Esophagus muscularis mucosa (tissue), 4 donors: Measurements from ENCODE around the gene EVPL. TPM values are rescaled to one million over a fixed set of nuclear protein-coding genes. Genes with fewer than 3 reads are reported as not detected.

Experiments used
- DNase-seq: peaks from one replicate; pipeline ENCODE4 v3.0.0-alpha.2; 2017; ENCODE audit errors: extremely low spot score
- H3K27ac ChIP-seq, 4 donors: fragments of 200-600 bp; sonication (generic); replicated peaks in 1 of 4; 1 replicate in 3 of 4; 2 replicates in 1 of 4; pipeline ENCODE4 v1.5.1; 2016 to 2019; ENCODE audit warnings: mild to moderate bottlenecking in 1 of 4
- H3K27me3 ChIP-seq, 4 donors: fragments of 200-600 bp; sonication (generic); one replicate each; pipeline versions ENCODE4 v1.5.1 to v1.6.0; 2016 to 2019
- H3K36me3 ChIP-seq, 4 donors: fragments of 200-600 bp; sonication (generic); one replicate each; pipeline ENCODE4 v1.5.1; 2016 to 2019
- H3K4me1 ChIP-seq, 4 donors: fragments of 200-600 bp; sonication (generic); one replicate each; pipeline ENCODE4 v1.5.1; 2016 to 2019
- H3K4me3 ChIP-seq, 4 donors: fragments of 200-600 bp; sonication (generic); 1 replicate in 2 of 4; 2 replicates in 2 of 4; pipeline ENCODE4 v1.5.1; 2016 to 2019; ENCODE audit warnings: mild to moderate bottlenecking in 4 of 4, moderate library complexity in 1 of 4
- H3K9me3 ChIP-seq, 4 donors: fragments of 200-600 bp; sonication (generic); 1 replicate in 3 of 4; 2 replicates in 1 of 4; pipeline ENCODE4 v1.5.1; 2016 to 2019
- EP300 ChIP-seq: sonication (generic); formaldehyde crosslinking; IDR thresholded peaks from one replicate; pipeline ENCODE4 v1.6.1; 2017; ENCODE audit warnings: antibody characterized with exemption
- POLR2A ChIP-seq: fragments of 450-650 bp; IDR thresholded peaks from one replicate; pipeline ENCODE4 v1.6.1; 2017; ENCODE audit warnings: antibody characterized with exemption, moderate library complexity, mild to moderate bottlenecking, low read depth
- POLR2AphosphoS5 ChIP-seq, 2 donors: sonication (generic); formaldehyde crosslinking; IDR thresholded peaks; one replicate each; pipeline ENCODE4 v1.6.1; 2017; ENCODE audit warnings: antibody characterized with exemption in 2 of 2
- WGBS: methylation state at CpG from one replicate; pipeline ENCODE4 v1.1.5; 2018; 5-methylcytosine and 5-hydroxymethylcytosine counted together
- intact Hi-C: fragments of 100-400 bp; cut with DNase I; formaldehyde crosslinking; loops from one replicate; pipeline ENCODE4 v1.15.1; 2023
- total RNA-seq, 4 donors: library from RNA; depleted of rRNA; stranded (reverse); fragments of >200 nt; gene quantifications; one replicate each; pipeline versions ENCODE4 v1.1.0 to v1.2.1, GENCODE V29; 2016
- TF ChIP-seq, protein P1 (sequence below), 3 experiments: fragments of 200-600 bp in 2 of 3; fragments of 450-650 bp in 1 of 3; sonication (generic) in 2 of 3; IDR thresholded peaks; one replicate each; pipeline ENCODE4 v1.5.1; 2017 to 2019; ENCODE audit warnings: antibody characterized with exemption in 3 of 3, mild to moderate bottlenecking in 2 of 3, moderate library complexity in 1 of 3

Gene EVPL
- total RNA-seq, 4 donors from 2014 or later: 0.19 to 2.1 (median 1.1) TPM

DNA sequence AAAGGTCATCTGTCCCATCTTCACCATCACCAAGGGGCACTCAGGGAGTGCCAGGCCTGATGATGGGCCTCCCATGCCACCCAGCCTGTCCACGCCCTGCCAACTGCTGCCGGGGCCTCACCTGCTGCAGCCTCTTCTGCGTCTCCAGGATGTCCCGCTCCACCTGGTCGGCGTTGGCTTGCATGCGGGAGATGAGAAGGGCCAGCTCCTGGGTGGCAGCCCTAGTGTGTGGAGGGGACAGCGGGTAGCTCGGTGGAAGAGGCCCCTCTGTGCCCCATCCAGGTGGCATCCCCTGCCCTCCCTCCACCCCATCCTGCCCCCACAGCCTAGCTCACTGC lies 3.2 kb downstream of the EVPL start:
- 92% methylated on average over 5 of the region's 9 CpGs for WGBS

DNA sequence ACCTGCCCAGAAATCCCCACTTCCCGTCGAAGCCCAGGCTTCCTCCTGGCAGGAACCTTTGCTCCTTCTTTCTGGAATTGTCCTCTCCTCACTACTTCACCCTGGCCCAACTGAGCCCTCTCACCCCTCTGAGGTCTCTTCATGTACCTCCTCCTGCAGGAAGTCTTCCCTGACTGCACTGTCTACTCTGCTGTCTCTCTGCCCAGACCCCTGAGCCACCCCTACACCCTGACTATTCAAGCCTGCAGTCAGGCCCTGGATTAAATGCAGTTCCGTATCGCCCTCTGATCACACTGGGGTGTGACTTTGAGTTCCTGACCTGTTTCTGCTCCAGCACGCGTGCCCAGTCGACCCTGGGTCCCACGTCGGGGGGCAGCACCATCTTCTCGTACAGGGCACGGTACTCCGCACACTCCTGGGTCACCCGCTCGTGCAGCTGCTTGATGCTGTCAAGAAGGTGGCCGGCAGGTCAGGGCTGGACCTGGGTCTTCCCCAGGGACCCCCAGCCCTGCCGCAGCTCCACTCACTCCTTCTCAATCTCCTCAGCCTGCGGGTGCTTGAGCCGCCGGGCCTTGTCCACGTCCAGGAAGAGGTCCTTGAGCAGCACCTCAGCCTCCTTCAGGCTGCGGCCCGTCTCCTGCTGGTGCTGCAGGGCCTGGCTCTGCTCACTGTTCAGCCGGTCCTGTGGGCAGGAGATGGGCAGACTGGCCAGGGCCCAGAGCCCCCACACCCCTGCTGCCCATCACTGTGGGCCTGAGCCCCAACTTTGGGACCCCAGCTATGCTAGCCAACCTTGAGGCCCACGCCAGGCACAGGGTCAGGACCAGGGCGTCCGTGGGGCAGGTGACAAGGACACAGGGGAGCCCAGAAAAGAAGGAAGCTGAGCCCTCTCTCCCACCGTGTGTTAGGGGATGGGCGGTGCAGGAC lies 3.9 kb downstream of the EVPL start:
- DNase-seq: no peak
- intact Hi-C loops: no loop called here
- WGBS: 88% methylated on average over 28 of the region's 28 CpGs
- H3K9me3 ChIP-seq: no peaks in the 10 kb centered on the region
- TF ChIP-seq POLR2AphosphoS5 (IDR thresholded peaks at IDR 0.05) (no peak), POLR2A (no peak), EP300 (no peak)
- TF ChIP-seq, protein P1, sequence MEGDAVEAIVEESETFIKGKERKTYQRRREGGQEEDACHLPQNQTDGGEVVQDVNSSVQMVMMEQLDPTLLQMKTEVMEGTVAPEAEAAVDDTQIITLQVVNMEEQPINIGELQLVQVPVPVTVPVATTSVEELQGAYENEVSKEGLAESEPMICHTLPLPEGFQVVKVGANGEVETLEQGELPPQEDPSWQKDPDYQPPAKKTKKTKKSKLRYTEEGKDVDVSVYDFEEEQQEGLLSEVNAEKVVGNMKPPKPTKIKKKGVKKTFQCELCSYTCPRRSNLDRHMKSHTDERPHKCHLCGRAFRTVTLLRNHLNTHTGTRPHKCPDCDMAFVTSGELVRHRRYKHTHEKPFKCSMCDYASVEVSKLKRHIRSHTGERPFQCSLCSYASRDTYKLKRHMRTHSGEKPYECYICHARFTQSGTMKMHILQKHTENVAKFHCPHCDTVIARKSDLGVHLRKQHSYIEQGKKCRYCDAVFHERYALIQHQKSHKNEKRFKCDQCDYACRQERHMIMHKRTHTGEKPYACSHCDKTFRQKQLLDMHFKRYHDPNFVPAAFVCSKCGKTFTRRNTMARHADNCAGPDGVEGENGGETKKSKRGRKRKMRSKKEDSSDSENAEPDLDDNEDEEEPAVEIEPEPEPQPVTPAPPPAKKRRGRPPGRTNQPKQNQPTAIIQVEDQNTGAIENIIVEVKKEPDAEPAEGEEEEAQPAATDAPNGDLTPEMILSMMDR (IDR thresholded peaks at IDR 0.05): no peak
- H3K4me3 ChIP-seq: no peak overlapping the region
- H3K27me3 ChIP-seq: peaks cover 0 to 12% (median 0%) of the 10 kb centered on the region in 4 donors
- no peak overlapping the region for H3K27ac ChIP-seq
- H3K4me1 ChIP-seq: no peaks in the 10 kb centered on the region
- no peaks in the 10 kb centered on the region for H3K36me3 ChIP-seq

More for the DNA sequence above, 3.2 kb downstream of the EVPL start:
- no peak overlapping the region for H3K27ac ChIP-seq
- DNase-seq: no peak
- TF ChIP-seq EP300: no peak
- TF ChIP-seq, protein P1 (IDR thresholded peaks at IDR 0.05): no peak
- TF ChIP-seq POLR2AphosphoS5 (IDR thresholded peaks at IDR 0.05): no peak
- no peak for TF ChIP-seq POLR2A
- H3K4me1 ChIP-seq: no peaks in the 10 kb centered on the region
- H3K4me3 ChIP-seq: no peak overlapping the region
- no peaks in the 10 kb centered on the region for H3K36me3 ChIP-seq
- H3K9me3 ChIP-seq: no peaks in the 10 kb centered on the region
- peaks cover 0 to 12% (median 0%) of the 10 kb centered on the region in 4 donors for H3K27me3 ChIP-seq
- intact Hi-C loops: no loop called here

DNA sequence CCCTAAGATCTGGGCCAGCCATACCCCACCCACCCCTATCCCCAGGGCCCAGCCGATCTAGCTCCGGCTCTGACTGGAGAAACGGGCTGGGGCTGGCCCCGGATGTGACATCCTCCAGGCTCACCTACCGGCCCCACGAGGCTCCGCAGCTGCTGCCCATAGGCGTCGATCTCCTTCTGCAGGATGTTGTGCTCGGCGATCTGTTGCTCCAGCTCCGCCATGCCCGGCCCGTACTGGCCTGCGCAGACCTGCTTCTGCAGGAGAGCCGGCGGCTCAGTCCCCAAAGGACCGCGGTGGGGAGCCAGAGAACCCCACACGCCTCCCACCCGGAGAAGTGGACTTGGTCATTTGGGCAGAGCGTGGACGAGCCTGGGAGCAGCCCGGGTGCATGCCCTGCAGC lies 4.8 kb downstream of the EVPL start:
- 83% methylated on average over 10 of the region's 24 CpGs for WGBS
- Histone ChIP-seq H3K4me1 (no peaks in the 10 kb centered on the region), H3K4me3 (no peak overlapping the region), H3K36me3 (no peaks in the 10 kb centered on the region), H3K27ac (no peak overlapping the region), H3K9me3 (no peaks in the 10 kb centered on the region), H3K27me3 (peaks cover 0 to 12% (median 0%) of the 10 kb centered on the region in 4 donors)
- intact Hi-C loops: no loop called here
- no peak for DNase-seq
- TF ChIP-seq EP300 (no peak), POLR2A (no peak), POLR2AphosphoS5 (IDR thresholded peaks at IDR 0.05) (no peak)
- TF ChIP-seq, protein P1 (IDR thresholded peaks at IDR 0.05): no peak

DNA sequence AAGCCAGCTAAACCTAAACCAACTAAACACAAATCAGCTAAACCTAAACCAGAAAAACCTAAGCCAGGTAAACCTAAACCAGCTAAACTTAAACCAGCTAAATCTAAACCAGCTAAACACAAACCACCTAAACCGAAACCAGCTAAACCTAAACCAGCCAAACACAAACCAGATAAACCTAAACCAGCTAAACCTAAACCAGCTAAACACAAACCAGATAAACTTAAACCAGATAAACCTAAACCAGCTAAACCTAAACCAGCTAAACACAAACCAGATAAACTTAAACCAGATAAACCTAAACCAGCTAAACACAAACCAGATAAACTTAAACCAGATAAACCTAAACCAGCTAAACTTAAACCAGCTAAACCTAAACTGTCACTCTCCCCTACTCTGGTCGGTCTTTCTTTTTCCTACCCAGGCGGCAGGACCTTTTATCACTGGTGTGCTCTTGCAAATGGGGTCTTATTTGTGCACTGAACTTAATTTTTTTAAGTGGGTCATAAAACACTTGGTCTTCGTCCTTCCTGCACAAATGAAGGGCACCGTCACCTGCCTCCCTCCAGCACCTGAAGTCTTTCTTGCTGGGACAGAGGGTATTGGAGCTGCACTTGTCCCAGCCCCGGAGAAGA lies 7.2 kb downstream of the EVPL start:
- Histone ChIP-seq H3K27me3 (peaks cover 0 to 15% (median 0%) of the 10 kb centered on the region in 4 donors), H3K36me3 (no peaks in the 10 kb centered on the region), H3K4me1 (no peaks in the 10 kb centered on the region), H3K4me3 (no peak overlapping the region), H3K27ac (no peak overlapping the region), H3K9me3 (no peaks in the 10 kb centered on the region)
- TF ChIP-seq EP300: no peak
- no peak for TF ChIP-seq POLR2AphosphoS5 (IDR thresholded peaks at IDR 0.05)
- TF ChIP-seq, protein P1 (IDR thresholded peaks at IDR 0.05): no peak
- TF ChIP-seq POLR2A: no peak
- WGBS: 90% methylated on average over 6 of the region's 6 CpGs
- DNase-seq: no peak
- intact Hi-C loops: no loop called here
